SK-N-MC (cell line): Measurements from ENCODE around the gene SPDYE6.
A peak's percentile ranks its signal among the peaks of the same experiment; 100 is the strongest.
"Not testable (repeated sequence)": the region's sequence is repeated elsewhere in the genome, so short reads cannot be mapped to it uniquely, and the experiment has no call there.

Experiments used
- DNase-seq: peaks from one replicate; pipeline ENCODE4 v3.0.0-alpha.2; 2011; ENCODE audit warnings: low read depth, low spot score
- H3K27ac ChIP-seq: fragments of 200-600 bp; sonication (generic); 2 replicates; pipeline ENCODE4 v1.5.1; 2016; ENCODE audit warnings: mixed run types
- H3K36me3 ChIP-seq: fragments of 200-600 bp; sonication (generic); 2 replicates; pipeline ENCODE4 v1.6.1; 2017; ENCODE audit warnings: antibody characterized with exemption, low read length, mixed read lengths; ENCODE audit not compliant: insufficient read depth
- H3K4me3 ChIP-seq: fragments of 200-600 bp; sonication (generic); 2 replicates; pipeline ENCODE4 v1.5.1; 2016
- H3K9ac ChIP-seq: fragments of 200-600 bp; sonication (generic); 2 replicates; pipeline ENCODE4 v1.8.0; 2017; ENCODE audit warnings: mixed run types, mixed read lengths; ENCODE audit not compliant: insufficient read length
- H3K9me3 ChIP-seq: fragments of 200-600 bp; sonication (generic); 2 replicates; pipeline ENCODE4 v1.6.1; 2017; ENCODE audit warnings: low read depth, mild to moderate bottlenecking, antibody characterized with exemption, low read length, moderate library complexity, mixed read lengths
- EZH2 ChIP-seq: fragments of 200-600 bp; sonication (generic); IDR thresholded peaks from one replicate; pipeline ENCODE4 v1.6.1; 2017; ENCODE audit warnings: antibody characterized with exemption
- FOXP2 ChIP-seq: optimal IDR thresholded peaks from 2 replicates; pipeline ENCODE3; 2011; ENCODE audit warnings: mild to moderate bottlenecking, moderate library complexity; ENCODE audit not compliant: insufficient read depth; ENCODE audit errors: extremely low read length, control extremely low read depth
- POLR2AphosphoS5 ChIP-seq: IDR thresholded peaks from 2 replicates; pipeline ENCODE4 v1.6.1; 2012; ENCODE audit warnings: mild to moderate bottlenecking, low read depth, low read length, borderline replicate concordance

The SPDYE6 gene

DNA sequence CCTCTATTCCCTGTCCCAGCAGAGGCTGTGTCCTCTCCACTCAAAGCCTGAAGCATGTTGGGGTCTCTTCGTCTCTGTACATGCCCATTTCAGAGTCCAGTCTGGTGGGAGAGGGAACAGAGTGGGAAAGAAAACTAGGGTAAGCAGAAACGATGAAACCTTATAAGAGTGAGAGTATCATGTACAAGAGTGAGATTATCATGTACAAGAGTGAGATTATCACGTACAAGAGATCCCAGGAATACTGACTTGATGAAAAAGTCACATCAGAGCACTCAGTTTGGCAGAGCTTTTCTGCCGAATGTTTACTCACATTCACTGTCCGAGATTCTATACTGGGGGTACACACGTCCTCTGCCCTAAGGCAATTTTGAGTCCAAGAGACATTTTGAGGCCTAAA is at the start of gene SPDYE6:
Gene SPDYE6, minus strand, starts transcription at position 101 of the 400 bp plus-strand sequence. CDS start 421 bp downstream, outside the sequence.
- not testable (repeated sequence) for H3K9me3 ChIP-seq, H3K27ac ChIP-seq, H3K36me3 ChIP-seq, DNase-seq, H3K4me3 ChIP-seq, H3K9ac ChIP-seq

DNA sequence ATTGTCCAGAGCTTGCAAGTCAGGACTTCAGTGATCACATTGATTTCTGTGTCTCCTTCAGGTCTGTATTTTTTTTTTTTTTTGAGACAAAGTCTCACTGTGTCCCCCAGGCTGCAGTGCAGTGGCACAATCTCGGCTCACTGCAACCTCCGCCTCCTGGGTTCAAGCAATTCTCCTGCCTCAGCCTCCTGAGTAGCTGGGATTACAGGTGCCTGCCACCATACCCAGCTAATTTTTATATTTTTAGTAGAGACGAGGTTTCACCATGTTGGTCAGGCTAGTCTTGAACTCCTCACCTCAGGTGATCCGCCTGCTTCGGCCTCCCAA is 48.6 kb upstream of the SPDYE6 start:
- not testable (repeated sequence) for DNase-seq, H3K4me3 ChIP-seq, H3K9me3 ChIP-seq, H3K27ac ChIP-seq, H3K9ac ChIP-seq
- peaks cover 89% of the 10 kb centered on the region for H3K36me3 ChIP-seq

DNA sequence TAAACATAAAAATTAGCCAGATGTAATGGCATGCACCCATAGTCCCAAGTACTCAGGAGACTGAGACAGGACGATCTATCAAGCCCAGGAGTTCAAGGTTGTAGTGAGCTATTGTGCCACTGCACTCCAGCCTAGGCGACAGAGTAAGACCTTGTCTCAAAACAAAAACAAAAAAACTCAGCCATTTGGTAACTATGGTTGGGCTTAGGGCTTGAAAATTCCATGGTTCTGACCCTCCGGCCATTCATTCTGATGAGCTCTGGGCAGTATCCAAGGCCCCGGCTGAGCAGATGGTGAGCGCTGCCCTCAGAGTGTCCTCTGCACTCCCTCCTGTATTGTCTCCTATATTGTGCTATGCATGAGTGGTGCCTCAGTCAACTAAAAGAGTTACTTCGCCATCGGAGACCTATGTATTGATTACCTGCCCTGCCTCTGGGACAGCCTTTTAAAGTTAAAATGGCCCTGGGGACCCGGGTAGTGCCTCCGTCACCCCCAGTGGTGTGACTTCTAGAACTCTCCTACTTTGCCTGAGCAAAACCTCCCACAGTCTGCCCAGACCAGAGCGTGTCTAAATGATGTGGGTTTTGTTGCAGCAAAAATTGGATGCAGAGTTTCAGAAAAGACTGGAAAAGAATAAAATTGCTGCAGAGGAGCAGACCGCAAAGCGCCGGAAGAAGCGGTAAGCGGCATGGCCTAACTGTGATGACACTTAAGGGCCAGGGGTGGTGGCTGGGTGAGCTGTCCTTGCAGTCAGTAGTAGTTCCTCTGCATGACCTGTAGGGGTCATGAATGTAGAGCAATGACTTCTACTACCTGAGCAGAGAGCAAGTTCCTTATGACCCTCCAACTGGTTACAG is 48.0 kb upstream of the SPDYE6 start:
- no peaks in the 10 kb centered on the region for H3K9me3 ChIP-seq
- no peak overlapping the region for H3K27ac ChIP-seq
- no peak for DNase-seq
- H3K9ac ChIP-seq, result no peak overlapping the region
- no peak for TF ChIP-seq EZH2
- no peak for TF ChIP-seq POLR2AphosphoS5
- TF ChIP-seq FOXP2, result no peak
- no peak overlapping the region for H3K4me3 ChIP-seq
- H3K36me3 ChIP-seq, result peaks cover 91% of the 10 kb centered on the region

DNA sequence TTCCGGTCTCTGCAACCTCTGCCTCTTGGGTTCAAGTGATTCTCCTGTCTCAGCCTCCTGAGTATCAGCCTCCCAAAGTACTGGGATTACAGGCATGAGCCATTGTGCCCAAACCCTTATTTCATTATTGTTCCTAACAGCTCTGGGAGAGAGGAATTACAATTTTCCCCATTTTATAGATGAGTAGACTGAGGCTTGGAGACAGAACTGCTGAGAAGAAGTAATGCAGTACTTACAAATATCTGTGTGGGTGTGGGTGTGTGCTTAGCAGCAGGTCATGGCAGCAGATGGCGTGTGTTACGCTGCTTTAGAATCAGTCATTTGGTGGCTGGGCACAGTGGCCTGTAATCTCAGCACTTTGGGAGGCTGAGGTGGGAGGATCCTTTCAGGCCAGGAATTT is 47.3 kb upstream of the SPDYE6 start:
- Histone ChIP-seq H3K27ac (no peak overlapping the region), H3K36me3 (peaks cover 94% of the 10 kb centered on the region)

GRCh38 chr7:102400360-102400759 is 44.1 kb upstream of the SPDYE6 start:
- DNase-seq, result no peak
- Histone ChIP-seq H3K9me3 (no peaks in the 10 kb centered on the region), H3K27ac (no peak overlapping the region), H3K9ac (no peak overlapping the region), H3K4me3 (no peak overlapping the region), H3K36me3 (peaks cover 67% of the 10 kb centered on the region)
- TF ChIP-seq POLR2AphosphoS5 (no peak), EZH2 (no peak), FOXP2 (no peak)

More for the DNA sequence above, 47.3 kb upstream of the SPDYE6 start:
- TF ChIP-seq EZH2 (no peak), POLR2AphosphoS5 (no peak), FOXP2 (no peak)
- H3K9me3 ChIP-seq, result no peaks in the 10 kb centered on the region
- no peak for DNase-seq
- no peak overlapping the region for H3K9ac ChIP-seq
- no peak overlapping the region for H3K4me3 ChIP-seq

- Histone ChIP-seq H3K9ac (no peak overlapping the region), H3K4me3 (no peak overlapping the region), H3K36me3 (peaks cover 49% of the 10 kb centered on the region), H3K9me3 (no peaks in the 10 kb centered on the region), H3K27ac (no peak overlapping the region)
- no peak for DNase-seq
- TF ChIP-seq POLR2AphosphoS5 (no peak), FOXP2 (no peak), EZH2 (no peak)
These were observed 42.3 kb upstream of the SPDYE6 start for GRCh38 chr7:102398543-102398942.

DNA sequence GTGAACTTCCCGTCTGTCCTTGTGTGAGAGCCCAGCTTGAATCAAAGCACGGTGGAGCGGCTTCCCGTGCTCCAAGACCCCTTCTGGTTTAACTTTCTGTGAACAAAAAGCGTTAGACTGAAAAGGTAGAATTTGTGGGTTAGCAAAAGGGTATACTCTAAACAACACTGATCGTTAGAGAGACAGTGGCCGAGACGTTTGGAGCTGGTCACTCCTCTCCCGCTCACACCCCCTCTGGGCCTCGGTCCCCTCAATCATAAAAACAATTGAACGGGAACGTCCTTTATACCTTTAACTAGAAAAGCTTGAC is 40.4 kb upstream of the SPDYE6 start:
- H3K36me3 ChIP-seq, result peaks cover 39% of the 10 kb centered on the region
- peak overlapping the region; percentile 77 for H3K27ac ChIP-seq
- H3K9me3 ChIP-seq, result no peaks in the 10 kb centered on the region
- DNase-seq, result no peak
- H3K9ac ChIP-seq, result peak overlapping the region; percentile 98
- no peak for TF ChIP-seq FOXP2
- no peak for TF ChIP-seq POLR2AphosphoS5
- no peak for TF ChIP-seq EZH2
- peak overlapping the region; percentile 96 for H3K4me3 ChIP-seq

- DNase-seq, result peak; percentile 96
- Histone ChIP-seq H3K4me3 (peak within 1 kb of the TSS; percentile 96), H3K36me3 (peaks cover 37% of the 10 kb centered on the region), H3K9me3 (no peaks in the 10 kb centered on the region), H3K27ac (peak within 1 kb of the TSS; percentile 90), H3K9ac (peak within 1 kb of the TSS; percentile 98)
- TF ChIP-seq POLR2AphosphoS5, result peak; percentile 93
- TF ChIP-seq FOXP2, result peak; percentile 91
- no peak for TF ChIP-seq EZH2
These were observed 39.8 kb upstream of the SPDYE6 start, which contains the start of gene PRKRIP1 for GRCh38 chr7:102395873-102396709. PRKRIP1 (plus strand) TSS chr7:102396363; CDS start chr7:102396412, 49 bp downstream.
